Lower leg skin (tissue), 4 donors: Measurements from ENCODE around the gene TCERG1L. TPM values are rescaled to one million over a fixed set of nuclear protein-coding genes. Genes with fewer than 3 reads are reported as not detected.

Experiments used
- DNase-seq, 2 donors: peaks; one replicate each; pipeline ENCODE4 v3.0.0-alpha.2; 2019; ENCODE audit warnings: low spot score in 2 of 2
- H3K4me3 ChIP-seq: fragments of 200-600 bp; sonication (generic); 2 replicates; pipeline ENCODE4 v1.5.1; 2017; ENCODE audit warnings: mild to moderate bottlenecking, low read depth; ENCODE audit not compliant: poor library complexity, severe bottlenecking
- CTCF ChIP-seq, 3 donors: fragments of 450-650 bp; IDR thresholded peaks; one replicate each; pipeline ENCODE4 v1.5.1; 2016; ENCODE audit warnings: antibody characterized with exemption in 3 of 3, mild to moderate bottlenecking in 3 of 3, moderate library complexity in 2 of 3
- POLR2A ChIP-seq, 2 donors: fragments of 450-650 bp; IDR thresholded peaks; one replicate each; pipeline ENCODE4 v1.6.1; 2016 to 2017; ENCODE audit warnings: antibody characterized with exemption in 2 of 2, mild to moderate bottlenecking in 1 of 2, moderate library complexity in 1 of 2
- WGBS, 2 donors: methylation state at CpG; one replicate each; pipeline ENCODE4 v1.1.5; 2018; 5-methylcytosine and 5-hydroxymethylcytosine counted together
- intact Hi-C: fragments of 100-400 bp; cut with DNase I; formaldehyde crosslinking; loops from one replicate; pipeline ENCODE4 v1.15.0; 2023; ENCODE audit warnings: low total_unique reads
- total RNA-seq, 4 donors: library from RNA; depleted of rRNA; stranded (reverse); fragments of >200 nt; gene quantifications; one replicate each; pipeline ENCODE4 v1.1.0, GENCODE V29; 2016

The TCERG1L gene
- total RNA-seq, 4 donors from 2014 or later, result 0.57 to 1.1 (median 0.90) TPM

DNA sequence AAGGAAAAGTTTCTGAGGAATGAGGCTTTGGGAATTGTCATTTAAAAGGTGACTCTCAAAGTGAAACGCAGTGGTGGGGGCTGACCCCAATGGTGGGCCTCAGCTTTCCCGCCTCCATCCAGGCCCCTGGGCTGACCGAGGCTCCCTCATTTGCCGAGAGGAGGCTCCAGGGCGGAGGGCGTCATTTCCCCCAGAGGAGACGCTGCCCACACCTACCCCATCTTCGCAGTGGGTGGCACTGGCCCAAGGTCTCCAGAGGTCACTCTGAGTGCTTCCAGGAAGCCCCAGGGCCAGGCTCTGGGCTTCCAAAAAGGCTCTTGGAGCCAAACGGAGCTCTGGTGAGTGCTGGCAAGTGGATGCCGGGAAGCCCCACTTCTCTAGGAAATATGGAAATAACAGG, 38.0 kb downstream of the TCERG1L start:
- 84 to 89% methylated on average over 9 to 10 of the region's 10 CpGs for WGBS, 2 donors

GRCh38 chr10:131272897-131273451, 38.5 kb downstream of the TCERG1L start:
- no peak for DNase-seq
- no peak overlapping the region for H3K4me3 ChIP-seq
- TF ChIP-seq POLR2A (IDR thresholded peaks at IDR 0.05), result no peak
- TF ChIP-seq CTCF (IDR thresholded peaks at IDR 0.05), result no peak
- WGBS, 2 donors, result 86 to 91% methylated on average over 14 to 15 of the region's 15 CpGs
- intact Hi-C loops, result no loop called here

More for the DNA sequence above, 38.0 kb downstream of the TCERG1L start:
- no peak for DNase-seq
- no peak overlapping the region for H3K4me3 ChIP-seq
- intact Hi-C loops, result no loop called here
- TF ChIP-seq POLR2A (IDR thresholded peaks at IDR 0.05) (no peak), CTCF (IDR thresholded peaks at IDR 0.05) (no peak)

GRCh38 chr10:131271966-131272365, 39.6 kb downstream of the TCERG1L start:
- H3K4me3 ChIP-seq, result no peak overlapping the region
- 88 to 89% methylated on average over 12 of the region's 12 CpGs for WGBS, 2 donors
- no peak for DNase-seq
- intact Hi-C loops, result no loop called here
- TF ChIP-seq CTCF (IDR thresholded peaks at IDR 0.05) (no peak), POLR2A (IDR thresholded peaks at IDR 0.05) (no peak)

- intact Hi-C loops, result no loop called here
- 65 to 66% methylated on average over 13 of the region's 13 CpGs for WGBS, 2 donors
- H3K4me3 ChIP-seq, result no peak overlapping the region
- TF ChIP-seq POLR2A (IDR thresholded peaks at IDR 0.05) (no peak), CTCF (IDR thresholded peaks at IDR 0.05) (no peak)
- DNase-seq, result no peak
Measured at GRCh38 chr10:131271195-131271880, 40.2 kb downstream of the TCERG1L start.

- intact Hi-C loops, result no loop called here
- WGBS, 2 donors, result 72 to 73% methylated on average over 16 of the region's 16 CpGs
- no peak for TF ChIP-seq POLR2A (IDR thresholded peaks at IDR 0.05)
- no peak for TF ChIP-seq CTCF (IDR thresholded peaks at IDR 0.05)
- H3K4me3 ChIP-seq, result no peak overlapping the region
- DNase-seq, result no peak
Measured at GRCh38 chr10:131270461-131271190, 40.9 kb downstream of the TCERG1L start.
